GM19193 (cell line): ENCODE measurements around the gene SEMA3A.

Experiments used
- POLR2A ChIP-seq: IDR thresholded peaks from 4 replicates; pipeline ENCODE4 v1.6.1; 2011; ENCODE audit not compliant: insufficient read depth, insufficient read length; ENCODE audit errors: extremely low read depth

Gene SEMA3A

DNA sequence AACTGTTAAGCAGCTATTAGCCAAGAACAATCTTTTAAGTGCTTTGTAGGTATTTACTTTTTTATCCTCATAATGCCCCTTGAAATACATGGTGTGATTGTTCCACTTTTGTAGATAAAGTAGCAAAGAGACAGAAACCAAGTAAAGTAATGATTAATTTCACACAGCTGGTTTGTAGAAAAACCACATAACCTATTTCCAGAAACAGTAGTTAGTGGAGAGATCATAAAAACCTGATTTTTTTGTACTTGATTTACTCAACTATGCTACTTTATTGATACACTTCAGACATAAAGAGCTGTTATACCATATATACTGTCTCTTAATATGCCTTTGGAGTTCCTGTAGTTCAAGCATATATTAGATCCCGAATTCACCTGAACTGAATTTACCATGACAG is 118.4 kb downstream of the SEMA3A start:
- TF ChIP-seq POLR2A: no peak

DNA sequence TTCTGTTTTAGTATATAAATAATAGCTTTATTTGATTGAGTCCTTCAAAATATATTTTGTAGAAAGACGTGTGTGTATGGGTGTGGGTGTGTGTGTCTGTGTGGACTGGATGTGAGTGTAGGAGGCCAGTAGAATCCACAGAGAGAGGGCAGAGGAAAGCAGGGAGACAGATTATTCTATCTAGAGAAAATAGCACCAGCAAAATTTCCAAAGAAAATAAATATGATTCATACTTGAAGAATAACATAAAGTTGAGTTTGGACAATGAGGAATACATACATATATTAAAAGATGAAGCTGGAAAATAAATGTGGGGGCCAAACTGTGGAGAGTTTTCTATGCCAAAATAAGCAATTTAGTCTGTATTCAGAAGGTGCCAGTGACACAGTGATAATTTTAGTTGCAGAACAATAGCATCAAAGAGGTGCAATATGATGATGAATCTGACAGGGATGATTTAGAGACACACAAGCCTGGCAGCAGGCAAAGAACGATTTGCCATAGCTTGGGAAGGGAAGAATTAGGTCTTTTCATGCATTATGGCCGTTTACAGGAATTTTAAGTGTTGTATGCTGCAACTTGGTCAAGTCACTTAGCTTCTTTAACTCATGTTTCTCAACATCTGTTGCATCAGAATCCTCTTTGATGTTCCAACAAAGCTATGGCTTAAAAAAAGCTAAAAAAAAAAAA is 121.3 kb downstream of the SEMA3A start:
- TF ChIP-seq POLR2A: no peak

DNA sequence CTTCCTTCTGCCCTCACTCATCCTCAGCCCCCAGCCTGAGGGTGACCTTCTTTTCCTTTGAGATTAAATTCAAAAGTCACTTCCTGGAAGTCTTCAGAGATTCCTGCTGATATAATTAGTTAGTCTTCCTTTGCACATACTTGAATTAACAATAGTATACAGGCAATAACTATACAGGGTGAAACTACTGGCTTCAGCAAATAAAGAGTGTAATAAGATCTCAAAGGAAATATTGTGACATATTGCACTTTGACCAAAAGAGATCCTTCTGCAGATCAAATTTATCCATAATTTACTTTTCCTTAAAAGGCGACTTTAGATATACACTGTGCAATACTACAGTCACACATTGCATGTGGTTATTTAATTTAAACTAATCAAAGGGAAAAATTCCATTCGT is 123.8 kb downstream of the SEMA3A start:
- TF ChIP-seq POLR2A: no peak

DNA sequence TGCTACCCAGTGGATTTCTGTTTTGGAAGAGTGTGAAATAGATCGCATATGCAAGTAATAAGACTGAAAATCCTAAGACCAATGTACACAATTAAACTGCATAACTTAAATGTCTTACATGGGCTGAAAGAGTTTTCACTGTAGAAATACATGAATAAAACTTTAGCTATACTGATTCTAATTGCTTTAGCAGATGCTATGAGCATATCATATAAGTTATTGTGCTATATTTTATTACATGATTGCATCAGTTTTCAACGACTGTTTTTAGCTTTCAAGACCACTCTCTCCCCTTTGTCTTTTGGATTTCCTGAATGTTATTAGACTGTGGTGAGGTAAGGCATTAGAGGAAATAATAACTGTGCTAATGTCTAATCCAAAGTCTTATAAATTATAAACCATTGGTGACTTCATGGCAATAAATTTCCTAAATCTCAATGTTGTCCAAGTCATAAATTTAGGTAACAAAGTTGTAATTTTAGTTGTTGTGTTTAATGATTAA is 124.5 kb downstream of the SEMA3A start:
- TF ChIP-seq POLR2A: no peak

DNA sequence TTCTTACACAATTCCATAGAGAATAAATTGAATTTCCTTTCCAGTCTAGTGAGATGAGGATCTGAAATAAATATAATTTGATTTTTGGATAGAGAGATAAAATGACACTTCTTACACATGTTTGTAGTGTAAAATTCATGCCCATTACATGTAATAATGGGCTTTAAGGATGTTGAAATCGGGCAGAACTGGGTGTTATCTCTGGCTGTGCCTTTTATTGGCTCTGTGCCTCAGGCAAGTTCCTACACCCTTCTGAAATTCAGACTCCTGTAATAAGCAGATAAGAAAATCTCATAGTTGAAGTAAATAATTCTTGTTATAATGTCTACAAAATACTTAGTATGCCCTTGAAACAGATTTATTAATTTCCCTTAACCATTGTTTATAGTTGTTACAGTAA is 125.6 kb downstream of the SEMA3A start:
- TF ChIP-seq POLR2A: no peak

DNA sequence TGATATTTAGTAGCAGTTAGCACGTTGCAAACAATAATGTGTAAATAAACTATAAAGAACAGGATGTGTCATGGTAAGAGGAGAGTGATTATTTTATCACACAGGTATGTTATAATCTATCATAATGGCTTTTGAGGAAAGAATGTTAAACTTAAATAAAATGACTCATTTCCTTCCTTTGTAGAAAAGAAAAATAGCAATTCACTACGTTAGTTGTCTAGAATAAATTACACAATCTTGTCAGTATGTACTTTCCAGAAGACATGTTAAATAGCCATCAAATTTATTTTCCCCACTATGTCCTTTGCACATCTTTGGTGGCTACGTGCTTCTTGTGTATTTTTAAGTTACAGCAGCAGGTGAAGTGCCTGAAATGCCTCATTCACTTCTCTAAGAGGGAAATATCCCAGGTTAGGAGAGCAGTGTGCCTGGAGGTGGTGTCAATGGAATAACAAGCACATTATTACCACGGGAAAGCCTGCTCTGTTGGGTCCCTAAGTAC is 133.8 kb downstream of the SEMA3A start:
- TF ChIP-seq POLR2A: no peak

DNA sequence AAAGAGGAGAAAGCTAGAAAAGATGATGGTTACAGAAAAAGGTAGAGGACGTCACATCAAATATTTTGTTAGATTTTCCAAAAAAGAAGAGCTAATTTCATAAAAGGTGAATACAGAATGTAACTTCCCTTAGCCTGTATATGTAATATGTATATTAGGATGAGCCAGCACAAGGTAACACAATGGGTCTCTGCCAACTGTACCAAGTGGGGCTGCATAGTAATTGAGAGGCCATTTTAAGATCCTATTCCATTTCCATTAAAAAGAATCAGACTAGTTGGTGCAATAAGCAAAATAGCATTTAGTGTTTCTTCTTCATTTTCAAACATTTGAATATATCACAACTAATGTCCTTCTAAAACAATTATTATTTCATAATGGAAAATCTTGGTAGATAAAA is 134.6 kb downstream of the SEMA3A start:
- no peak for TF ChIP-seq POLR2A

DNA sequence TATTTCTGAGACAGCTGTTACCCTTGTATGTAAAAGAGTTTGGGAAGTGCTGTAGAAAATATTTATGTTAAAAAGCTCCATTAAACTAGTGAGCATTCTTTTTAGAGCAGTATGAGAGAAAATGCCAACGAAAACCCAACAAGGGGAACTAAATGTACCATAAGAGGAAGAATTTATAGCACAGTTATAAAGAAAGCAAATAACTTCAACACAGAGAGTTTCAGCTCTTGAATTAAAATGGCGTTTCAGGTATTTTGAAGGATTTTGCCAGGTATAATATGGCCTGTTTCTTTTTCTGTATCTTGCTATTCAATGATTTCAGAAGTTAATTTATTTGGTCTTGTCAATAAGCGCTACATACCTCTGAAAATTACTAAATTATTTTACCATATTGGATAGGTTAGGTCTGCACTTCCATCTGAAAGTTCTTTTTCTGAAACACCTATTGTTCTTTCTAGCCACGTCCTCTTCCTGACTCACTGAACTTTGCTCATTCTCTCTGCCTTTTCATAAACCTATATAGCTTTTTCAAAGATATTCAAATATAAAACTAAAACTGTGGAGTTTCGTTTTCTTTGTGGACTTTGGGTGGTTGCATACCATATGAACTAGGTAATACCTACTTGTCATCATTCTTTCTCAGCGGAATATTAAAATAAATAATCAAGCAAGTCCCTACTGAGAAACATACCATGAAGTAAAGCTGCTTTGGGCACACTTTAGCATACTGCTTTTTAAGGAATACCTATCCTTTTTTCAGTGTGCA is 136.1 kb downstream of the SEMA3A start:
- no peak for TF ChIP-seq POLR2A

DNA sequence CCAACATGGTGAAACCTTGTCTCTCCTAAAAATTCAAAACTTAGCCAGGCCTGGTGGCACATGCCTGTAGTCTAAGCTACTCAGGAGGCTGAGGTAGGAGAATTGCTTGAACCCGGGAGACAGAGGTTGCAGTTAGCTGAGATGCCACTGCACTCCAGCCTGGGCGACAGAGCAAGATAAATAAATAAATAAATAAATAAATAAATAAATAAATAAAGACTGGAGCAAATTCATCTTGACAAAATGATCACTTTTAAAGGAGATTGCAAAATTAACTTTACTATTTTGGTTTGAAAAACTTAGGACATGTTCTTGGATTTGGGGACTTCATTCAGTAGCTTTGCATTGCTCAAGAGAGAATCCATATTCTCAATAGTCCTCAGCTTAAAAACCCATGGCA is 137.0 kb downstream of the SEMA3A start:
- no peak for TF ChIP-seq POLR2A

DNA sequence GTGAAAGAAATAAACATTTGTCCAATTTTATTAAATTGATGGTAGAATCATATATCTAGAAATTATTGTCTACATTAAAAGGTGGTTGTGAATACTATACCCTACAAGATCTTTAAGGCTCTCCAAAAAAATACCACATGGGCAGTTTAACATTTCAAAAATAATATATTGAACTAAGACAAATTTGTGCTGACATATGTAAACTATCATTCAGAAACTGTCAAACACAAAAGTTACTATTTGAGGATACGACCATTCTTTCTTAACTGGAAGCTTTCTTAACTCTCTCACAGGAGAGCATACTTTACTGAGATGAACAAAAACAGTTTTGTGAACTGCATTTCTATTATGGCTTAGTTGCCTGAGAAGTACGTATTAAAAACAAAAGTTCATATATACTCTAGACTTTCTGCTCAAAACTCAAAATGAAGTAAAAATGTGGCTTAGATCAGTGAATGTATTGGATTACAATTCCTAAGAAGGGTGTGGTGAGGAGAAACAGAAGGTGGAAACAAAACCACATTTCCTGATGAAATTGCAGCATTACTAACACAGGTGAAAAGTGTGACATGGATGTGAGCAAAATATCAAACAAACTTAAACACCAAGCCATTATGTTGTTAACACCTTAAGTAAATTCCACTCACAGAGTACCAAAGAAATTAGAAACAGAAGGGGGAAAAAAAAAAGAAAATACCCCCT is 138.5 kb downstream of the SEMA3A start:
- no peak for TF ChIP-seq POLR2A

DNA sequence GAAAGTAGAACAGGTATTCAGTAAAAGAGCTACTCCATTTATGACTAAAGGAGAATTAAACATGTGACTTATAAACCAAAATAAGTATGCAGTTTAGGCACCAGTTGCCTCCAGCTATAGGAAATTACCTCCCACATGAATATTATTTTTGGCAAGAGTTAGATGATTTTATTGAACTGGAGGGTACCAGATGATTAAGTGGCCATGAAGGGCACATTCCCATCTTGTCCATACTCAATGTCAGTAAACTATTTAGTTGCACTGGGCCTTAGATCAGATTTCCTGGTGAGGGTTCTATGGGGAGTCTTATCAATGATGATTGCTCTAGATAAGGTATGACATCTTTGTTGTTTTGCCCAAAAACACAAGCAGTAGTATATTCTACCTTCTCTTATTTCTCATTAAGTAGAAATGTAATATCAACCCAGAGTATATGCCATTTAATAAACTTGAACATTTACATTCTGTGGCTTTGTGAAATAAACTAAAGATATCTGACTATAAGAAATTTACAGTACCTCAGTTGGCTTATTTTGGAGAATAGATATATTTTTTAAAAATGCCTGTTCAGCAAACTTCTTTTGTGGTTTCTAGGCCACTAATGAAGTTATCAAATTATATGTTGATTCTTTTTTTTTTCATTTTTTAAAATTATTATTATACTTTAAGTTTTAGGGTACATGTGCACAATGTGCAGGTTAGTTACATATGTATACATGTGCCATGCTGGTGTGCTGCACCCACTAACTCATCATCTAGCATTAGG is 145.3 kb downstream of the SEMA3A start:
- TF ChIP-seq POLR2A: no peak

DNA sequence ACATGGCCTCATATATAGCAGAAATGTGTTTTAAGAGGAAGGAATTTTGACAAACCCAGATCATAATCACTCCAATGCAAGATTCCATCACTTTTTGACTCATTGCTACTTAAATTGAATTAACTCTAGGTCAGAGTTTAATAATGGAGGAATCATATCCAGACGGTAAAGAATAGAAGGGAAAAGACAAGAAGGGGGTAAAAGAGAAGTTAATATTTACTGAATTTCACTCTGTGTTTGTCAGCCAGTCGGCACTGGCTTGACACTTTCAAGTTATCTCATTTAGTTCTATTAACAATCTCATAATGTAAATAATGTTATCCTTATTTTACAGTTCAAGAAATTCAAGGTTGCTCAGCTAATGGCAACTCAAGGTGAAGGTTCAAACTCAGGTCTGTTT is 147.5 kb downstream of the SEMA3A start:
- no peak for TF ChIP-seq POLR2A

DNA sequence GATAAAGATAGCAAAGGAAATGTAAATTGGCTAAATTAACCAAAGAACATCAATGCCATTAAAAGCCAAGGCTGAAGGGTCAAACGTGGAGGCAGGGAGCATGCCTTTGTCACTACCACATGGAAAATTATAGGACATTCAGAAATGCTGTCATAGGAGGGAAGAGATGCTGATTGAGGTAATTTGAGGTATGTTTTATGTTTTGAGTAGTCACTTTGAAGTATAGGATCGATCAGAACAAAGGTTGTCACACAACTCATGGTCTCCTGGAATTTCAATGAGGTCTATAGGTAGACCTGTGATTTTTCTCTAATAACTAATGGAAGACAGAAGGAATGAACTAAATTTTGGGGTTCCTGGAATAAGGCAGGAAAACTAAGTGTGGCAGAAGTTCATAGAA is 149.8 kb downstream of the SEMA3A start:
- no peak for TF ChIP-seq POLR2A

DNA sequence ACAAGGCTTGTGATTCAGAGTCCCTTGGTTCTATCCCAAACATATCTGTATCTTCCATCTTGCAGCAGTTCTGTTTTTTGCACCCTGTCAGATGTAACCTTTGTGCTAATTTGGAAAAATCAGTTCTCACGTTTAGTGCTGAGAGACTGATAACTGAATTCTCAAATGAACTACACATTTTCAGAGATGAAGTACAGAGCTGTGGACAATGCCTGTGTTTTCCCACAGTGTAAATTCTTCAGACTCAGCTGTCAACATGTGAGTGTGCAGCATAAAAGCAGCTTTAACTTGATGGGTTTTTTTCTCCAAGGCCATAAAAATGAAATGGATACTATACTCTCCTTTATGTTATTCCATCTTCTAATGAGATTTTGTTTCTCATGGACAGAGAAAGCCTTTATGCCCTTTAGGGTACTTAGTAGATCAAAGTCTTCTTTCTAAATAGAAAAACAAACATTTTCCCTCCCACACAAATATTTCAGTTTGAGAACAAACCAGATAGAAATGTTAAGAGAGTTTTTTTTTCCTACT is 150.9 kb downstream of the SEMA3A start:
- no peak for TF ChIP-seq POLR2A
